ENCODE data around the gene ATF6.
A peak's percentile ranks its signal among the peaks of the same experiment; 100 is the strongest.

ATF6 gene

GRCh38 chr1:161956930-161957329, 190.8 kb downstream of the ATF6 start:
- no peak for DNase-seq (ENCODE audit: low read depth in 4 of 4, low spot score in 1 of 4)

DNA sequence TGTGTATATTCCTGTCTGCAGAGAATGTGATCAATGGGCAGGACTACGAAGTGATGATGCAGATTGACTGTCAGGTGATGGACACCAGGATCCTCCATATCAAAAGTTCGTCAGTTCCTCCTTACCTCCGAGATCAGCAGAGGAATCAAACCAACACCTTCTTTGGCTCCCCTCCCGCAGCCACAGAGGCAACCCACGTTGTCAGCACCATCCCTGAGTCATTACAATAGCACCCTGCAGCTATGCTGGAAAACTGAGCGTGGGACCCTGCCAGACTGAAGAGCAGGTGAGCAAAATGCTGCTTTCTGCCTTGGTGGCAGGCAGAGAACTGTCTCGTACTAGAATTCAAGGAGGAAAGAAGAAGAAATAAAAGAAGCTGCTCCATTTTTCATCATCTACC, 192.3 kb downstream of the ATF6 start:
- DNase-seq (ENCODE audit: low read depth in 4 of 4, low spot score in 1 of 4), result peak in 1 of 4 experiments; percentile 2

- peak; percentile 9 to 32 (median 20) for DNase-seq (ENCODE audit: low read depth in 4 of 4, low spot score in 1 of 4)
Observed at GRCh38 chr1:161962091-161962887, 196.2 kb downstream of the ATF6 start.

GRCh38 chr1:161966067-161966466, 199.9 kb downstream of the ATF6 start:
- no peak for DNase-seq (ENCODE audit: low read depth in 4 of 4, low spot score in 1 of 4)

DNA sequence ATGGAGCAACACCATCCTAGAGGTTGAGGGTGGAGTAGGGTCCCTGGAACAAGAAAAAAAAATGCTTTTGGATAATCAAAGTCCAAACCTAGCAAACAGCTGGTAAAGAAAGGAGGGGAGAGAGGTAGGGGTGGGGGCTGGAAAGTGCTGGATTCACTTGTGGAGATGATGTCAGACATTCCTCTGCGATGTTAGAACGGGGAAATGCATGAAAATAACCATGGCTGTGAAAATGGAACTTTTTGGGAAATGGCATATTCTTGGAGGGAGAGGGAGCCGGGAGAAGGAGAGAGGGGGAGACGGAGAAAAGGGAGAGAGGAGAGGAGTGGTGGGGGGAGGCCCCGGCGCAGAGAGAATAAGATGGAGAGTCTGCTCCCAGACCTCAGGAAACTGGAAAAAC, 203.9 kb downstream of the ATF6 start:
- DNase-seq (ENCODE audit: low read depth in 4 of 4, low spot score in 1 of 4), result no peak

- DNase-seq (ENCODE audit: low read depth in 4 of 4, low spot score in 1 of 4), result no peak
Observed at GRCh38 chr1:161970633-161971032, 204.5 kb downstream of the ATF6 start.

- no peak for DNase-seq (ENCODE audit: low read depth in 4 of 4, low spot score in 1 of 4)
Observed at GRCh38 chr1:161972828-161973227, 206.7 kb downstream of the ATF6 start.

DNA sequence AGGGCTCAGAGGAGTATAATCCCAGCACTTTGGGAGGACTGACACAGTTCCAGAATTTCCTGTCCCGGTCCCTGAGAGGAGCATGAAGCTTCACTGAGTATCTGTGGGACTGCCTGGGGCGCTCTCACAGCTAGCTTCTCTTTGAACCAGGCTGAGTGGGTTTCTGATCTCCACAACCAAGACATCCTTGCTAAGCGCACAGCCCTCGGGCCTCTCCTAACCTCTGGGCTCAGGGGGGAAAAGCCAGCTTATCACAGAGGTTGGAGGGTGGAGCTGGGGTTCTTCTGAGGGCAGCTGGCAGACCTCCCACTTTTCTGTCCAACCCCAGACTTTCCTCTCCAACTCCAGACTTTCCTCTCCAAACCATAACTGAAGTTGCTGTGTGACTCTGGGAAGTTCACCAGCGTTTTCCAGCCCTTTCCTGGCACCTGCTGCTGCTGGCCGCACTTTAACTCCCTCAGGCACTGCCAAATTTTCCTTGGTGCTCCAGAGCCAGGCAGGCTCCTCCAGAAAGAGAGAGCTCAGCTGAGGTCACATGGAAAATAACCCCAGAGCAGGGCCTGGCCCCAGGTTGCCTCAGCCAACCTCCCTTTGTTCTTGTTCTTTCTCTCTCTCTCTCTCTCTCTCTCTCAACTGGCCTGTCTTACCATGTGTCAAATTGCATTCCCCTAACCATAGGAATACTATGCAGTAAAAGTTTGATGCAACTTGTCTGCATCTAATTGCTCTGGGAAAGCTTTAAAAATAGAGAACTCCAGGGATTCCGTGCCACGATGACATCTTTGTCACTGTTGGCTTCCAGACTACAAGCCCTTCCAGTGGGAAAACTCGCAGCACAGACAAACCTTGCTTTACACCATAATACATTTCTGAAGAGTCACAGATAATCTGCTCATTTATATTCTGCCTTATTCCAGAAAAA, 208.1 kb downstream of the ATF6 start:
- DNase-seq (ENCODE audit: low read depth in 4 of 4, low spot score in 1 of 4), result no peak

DNA sequence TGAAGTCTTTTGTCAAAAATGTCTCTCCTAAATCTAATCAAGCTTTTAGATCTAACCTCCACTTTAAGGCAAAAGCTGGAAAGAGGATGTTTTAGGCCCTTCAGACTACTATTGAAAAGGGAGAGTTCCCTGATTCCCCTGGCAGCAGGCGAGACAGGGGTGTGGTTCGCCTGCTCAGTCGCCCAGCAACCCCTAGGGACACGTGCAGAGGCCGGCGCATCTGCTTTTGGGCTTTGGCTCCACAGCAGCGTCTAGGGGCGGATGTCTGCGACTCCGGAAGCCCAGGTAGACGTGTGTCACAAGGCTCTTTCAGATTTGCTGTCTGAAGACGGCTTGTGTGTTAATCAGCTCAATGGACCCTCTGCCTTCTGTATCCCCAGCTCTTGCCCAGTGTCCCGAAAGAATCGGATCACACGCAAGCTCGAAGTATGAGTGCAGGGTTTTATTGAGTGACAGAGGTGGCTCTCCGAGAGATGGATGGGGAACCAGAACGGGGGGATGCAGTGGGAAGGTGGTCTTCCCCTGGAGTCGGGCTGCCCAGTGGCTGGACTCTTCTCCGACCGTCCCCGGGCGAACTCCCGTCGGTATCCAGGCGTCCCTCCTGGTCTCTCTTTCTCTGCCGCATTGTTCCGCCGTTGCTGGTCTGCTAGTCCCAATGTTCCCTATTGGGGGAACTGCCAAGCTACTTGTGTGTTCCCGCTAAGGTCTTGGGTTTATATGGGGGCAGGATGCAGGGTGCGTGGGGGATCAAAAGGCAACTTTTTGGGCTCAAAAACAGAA, 212.1 kb downstream of the ATF6 start:
- DNase-seq (ENCODE audit: low read depth in 4 of 4, low spot score in 1 of 4), result no peak

GRCh38 chr1:161981126-161981525, 215.0 kb downstream of the ATF6 start:
- DNase-seq (ENCODE audit: low read depth in 4 of 4, low spot score in 1 of 4), result no peak

GRCh38 chr1:161981735-161982506, 215.8 kb downstream of the ATF6 start:
- DNase-seq (ENCODE audit: low read depth in 4 of 4, low spot score in 1 of 4), result no peak

DNA sequence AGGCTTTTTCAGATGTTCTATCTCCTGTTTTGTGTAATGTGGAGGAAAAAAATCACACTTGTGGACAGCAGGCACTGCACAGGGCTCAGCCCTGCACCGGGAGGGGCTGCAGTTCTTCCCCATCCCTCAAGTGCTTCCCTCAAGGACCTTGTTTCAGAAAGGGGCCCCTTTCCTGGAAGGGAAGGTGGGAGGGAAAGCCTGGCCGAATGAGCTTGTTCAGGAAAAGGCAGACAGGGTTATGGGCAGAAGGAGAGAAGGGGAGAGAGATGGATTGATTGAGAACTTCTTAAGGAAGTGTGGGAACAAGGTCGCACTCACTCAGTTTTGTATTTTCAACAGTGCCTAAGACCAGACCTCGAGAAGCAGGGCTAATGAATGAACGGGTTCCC, 216.4 kb downstream of the ATF6 start:
- DNase-seq (ENCODE audit: low read depth in 4 of 4, low spot score in 1 of 4), result no peak

- no peak for DNase-seq (ENCODE audit: low read depth in 4 of 4, low spot score in 1 of 4)
Observed at GRCh38 chr1:161982917-161983316, 216.8 kb downstream of the ATF6 start.

- no peak for DNase-seq (ENCODE audit: low read depth in 4 of 4, low spot score in 1 of 4)
Observed at GRCh38 chr1:161983725-161984124, 217.6 kb downstream of the ATF6 start.

DNA sequence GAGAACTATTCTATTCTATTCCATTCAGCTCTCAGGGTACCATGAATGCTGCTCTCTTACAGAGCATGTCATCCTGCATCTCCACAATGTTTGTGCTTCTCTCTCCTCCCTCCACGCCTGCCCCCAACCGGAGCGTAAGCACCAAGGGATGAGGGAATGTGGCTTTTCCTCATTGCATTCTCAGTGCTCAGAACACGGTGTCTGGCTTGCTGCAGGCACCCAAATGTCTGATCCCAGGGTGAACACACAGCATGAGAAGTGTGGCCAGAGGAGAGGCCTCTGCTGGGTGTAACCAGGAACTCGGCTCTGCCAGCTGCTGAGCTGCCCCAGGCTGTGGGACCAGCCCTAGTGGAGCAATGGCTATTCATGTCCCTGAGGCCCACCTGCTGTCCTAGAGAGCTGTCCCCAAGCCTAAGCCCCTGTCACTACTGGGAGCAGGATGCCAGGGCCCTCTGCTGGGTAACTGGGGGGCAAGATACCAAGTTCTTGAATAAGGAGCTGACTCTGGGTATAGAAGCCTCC, 219.2 kb downstream of the ATF6 start:
- DNase-seq (ENCODE audit: low read depth in 4 of 4, low spot score in 1 of 4), result no peak

DNA sequence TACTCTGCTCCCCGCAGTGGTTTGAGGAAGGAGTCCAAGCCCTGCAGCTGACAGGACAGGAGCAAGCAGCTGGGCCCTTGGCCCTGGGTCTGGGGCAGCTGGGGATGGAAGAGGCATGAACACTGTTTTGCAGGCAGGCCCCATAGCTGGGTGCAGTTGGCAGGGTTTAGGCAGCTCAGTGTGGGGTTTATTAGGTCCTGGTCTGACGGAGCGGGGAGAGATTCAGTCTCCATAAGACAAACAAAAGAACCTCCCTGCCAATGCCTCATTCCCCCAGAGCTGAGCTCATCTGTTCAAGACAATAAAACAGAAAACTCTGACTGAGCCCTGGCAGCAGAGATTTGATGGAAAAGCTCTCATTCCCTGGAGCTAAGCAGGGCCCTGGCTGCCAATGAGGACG, 220.2 kb downstream of the ATF6 start:
- DNase-seq (ENCODE audit: low read depth in 4 of 4, low spot score in 1 of 4), result no peak

GRCh38 chr1:161987303-161987702, 221.2 kb downstream of the ATF6 start:
- DNase-seq (ENCODE audit: low read depth in 4 of 4, low spot score in 1 of 4), result no peak

DNA sequence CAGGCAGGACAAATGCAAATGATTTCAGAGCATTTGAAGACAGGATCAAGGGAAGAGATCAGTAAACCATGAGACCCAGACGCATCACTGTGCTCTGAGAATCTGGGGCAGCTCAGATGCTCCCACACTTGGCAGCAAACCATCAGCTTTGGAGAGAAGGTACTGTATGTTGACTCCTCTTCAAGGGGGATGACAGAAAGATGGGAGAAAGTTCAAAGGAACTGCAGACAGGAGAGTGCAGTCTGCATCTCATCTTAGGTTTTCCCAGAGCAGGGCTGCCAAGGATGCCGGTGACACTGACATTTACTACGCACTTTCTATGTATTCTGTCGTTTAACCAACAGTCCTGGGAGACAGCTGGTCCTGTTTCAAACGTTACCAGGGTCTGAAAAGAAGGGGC, 221.8 kb downstream of the ATF6 start:
- no peak for DNase-seq (ENCODE audit: low read depth in 4 of 4, low spot score in 1 of 4)

DNA sequence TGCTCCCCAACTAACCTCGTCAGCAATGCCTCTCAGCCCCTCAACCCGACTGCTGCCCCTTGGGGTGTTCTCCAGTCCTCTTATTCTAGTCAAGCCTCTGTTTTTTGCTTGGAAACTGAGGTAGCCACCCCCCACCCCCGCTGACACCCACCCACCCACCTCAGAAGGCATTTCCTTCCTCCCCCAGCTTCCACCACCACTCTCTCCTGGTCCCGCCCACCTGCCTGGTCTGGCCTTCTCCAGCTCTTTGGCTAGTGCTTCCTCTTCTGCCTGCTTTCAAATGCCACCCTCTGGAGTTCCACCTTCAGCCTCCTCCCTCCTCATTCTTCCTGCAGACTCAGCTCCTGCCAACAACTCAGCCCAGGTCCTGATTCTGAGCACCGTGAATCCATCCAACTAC, 222.3 kb downstream of the ATF6 start:
- DNase-seq (ENCODE audit: low read depth in 4 of 4, low spot score in 1 of 4), result no peak

DNA sequence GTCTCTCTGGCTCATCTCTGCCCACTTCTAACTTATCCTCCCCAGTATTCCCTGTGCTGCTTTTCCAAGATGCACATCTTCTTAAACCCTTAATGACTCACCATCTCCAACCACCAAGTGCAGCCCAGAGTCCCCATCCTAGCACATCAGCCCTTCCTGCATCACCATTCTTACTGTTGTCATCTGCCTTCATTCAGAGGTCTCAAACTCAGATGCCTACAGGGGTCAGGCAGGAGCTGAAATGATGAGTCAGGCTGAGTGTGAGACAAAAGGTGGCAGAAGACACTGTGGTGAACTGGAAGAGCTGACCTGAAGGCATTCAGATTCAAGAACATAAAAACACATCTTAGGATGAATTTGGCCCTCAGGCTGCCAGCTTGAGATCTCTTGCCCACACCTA, 223.0 kb downstream of the ATF6 start:
- DNase-seq (ENCODE audit: low read depth in 4 of 4, low spot score in 1 of 4), result no peak

DNA sequence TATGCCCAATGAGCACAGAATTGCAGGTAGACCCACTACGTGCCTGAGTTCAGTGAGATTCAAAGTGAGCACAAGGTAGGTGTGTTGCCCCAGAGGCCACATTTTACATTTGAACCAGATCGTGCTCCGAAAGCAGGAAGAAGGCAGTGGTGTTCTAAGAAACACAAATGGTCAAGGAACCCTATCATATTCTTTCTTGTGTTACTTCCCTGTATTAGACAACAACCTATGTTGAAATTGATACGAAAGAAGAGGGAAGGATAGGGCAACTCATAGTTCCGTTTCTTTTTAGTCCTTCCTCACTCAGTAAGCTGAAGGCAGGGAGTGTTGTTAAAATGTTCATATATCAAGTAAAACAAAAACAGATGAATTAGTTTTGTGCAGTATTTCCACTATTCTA, 223.7 kb downstream of the ATF6 start:
- DNase-seq (ENCODE audit: low read depth in 4 of 4, low spot score in 1 of 4), result no peak
